ENCODE data around the gene PLPPR5.

PLPPR5 gene

DNA sequence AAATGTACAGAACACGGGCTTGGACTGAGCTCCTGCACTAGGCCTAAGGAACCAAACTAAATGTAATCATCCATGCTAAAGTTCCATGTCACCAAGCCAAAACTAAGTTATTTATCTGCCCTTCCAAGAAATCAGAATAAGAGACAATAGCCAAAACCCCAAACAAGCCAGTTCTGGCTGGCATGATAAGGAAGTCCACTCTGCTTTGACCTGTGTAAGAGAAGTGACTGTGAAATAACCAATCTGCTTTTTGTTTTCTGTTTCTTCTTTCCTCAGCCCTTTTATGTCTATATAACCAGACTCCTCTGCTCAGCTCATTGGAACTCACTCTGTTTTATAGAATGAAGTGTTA is 15.1 kb downstream of the PLPPR5 start:
- TF ChIP-seq, protein P1, sequence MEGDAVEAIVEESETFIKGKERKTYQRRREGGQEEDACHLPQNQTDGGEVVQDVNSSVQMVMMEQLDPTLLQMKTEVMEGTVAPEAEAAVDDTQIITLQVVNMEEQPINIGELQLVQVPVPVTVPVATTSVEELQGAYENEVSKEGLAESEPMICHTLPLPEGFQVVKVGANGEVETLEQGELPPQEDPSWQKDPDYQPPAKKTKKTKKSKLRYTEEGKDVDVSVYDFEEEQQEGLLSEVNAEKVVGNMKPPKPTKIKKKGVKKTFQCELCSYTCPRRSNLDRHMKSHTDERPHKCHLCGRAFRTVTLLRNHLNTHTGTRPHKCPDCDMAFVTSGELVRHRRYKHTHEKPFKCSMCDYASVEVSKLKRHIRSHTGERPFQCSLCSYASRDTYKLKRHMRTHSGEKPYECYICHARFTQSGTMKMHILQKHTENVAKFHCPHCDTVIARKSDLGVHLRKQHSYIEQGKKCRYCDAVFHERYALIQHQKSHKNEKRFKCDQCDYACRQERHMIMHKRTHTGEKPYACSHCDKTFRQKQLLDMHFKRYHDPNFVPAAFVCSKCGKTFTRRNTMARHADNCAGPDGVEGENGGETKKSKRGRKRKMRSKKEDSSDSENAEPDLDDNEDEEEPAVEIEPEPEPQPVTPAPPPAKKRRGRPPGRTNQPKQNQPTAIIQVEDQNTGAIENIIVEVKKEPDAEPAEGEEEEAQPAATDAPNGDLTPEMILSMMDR (conservative IDR thresholded peaks at IDR 0.05; ENCODE audit: low read depth, low read length) = no peak
- DNase-seq (ENCODE audit: low read depth) = no peak

DNA sequence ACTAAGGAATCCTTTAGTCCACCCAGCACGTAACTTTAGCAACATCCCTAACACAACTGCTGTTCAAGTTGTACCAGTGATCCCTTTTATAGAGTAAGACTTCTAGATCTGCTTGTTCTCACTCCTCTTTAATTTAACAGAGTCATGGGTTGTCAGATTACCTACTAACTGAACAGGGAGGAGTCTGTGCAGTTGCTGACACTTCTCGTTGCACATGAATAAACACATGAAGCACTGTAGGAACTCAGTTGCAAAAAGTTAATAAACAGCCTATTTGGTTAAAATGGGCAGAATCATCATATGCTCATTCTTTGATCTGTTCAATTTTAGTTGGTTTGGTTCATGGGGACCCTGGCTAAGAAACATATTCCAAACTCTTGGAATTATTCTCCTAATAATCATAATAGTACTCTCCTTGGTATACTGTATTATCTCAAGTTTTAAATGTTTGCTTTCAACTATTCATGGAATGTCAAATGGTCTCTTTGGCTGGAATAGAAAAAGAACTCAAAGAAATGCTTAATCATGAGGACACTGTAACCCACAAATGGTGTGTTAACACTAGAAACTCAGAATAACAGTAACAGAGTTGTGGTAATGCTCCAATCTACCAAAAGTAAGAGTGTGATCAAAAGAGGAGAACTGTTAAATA is 15.6 kb downstream of the PLPPR5 start:
- TF ChIP-seq, protein P1 (conservative IDR thresholded peaks at IDR 0.05; ENCODE audit: low read depth, low read length) = no peak
- DNase-seq (ENCODE audit: low read depth) = no peak
- no peak overlapping the region for H3K4me3 ChIP-seq (ENCODE audit: low read length)

More for the DNA sequence above, 15.1 kb downstream of the PLPPR5 start:
- H3K4me3 ChIP-seq (ENCODE audit: low read length) = no peak overlapping the region

DNA sequence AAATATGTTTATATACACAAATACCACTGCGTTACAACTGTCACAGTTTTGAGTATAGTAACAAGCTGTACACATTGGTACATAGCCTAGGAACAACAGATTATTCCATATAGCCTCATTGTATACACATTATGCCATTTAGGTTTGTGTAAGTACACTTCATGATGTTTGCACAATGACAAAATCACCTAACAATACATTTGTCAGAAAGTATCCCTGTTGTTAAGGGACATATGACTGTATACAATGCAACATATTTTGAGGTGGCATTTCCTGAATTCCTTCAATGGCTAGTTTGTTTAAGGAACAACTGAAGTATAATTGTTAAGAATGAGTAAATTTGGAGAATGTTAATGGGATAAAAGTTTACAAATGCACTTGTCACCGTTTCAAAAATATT is 19.0 kb downstream of the PLPPR5 start:
- TF ChIP-seq, protein P1 (conservative IDR thresholded peaks at IDR 0.05; ENCODE audit: low read depth, low read length) = no peak
- no peak for DNase-seq (ENCODE audit: low read depth)
- no peak overlapping the region for H3K4me3 ChIP-seq (ENCODE audit: low read length)

DNA sequence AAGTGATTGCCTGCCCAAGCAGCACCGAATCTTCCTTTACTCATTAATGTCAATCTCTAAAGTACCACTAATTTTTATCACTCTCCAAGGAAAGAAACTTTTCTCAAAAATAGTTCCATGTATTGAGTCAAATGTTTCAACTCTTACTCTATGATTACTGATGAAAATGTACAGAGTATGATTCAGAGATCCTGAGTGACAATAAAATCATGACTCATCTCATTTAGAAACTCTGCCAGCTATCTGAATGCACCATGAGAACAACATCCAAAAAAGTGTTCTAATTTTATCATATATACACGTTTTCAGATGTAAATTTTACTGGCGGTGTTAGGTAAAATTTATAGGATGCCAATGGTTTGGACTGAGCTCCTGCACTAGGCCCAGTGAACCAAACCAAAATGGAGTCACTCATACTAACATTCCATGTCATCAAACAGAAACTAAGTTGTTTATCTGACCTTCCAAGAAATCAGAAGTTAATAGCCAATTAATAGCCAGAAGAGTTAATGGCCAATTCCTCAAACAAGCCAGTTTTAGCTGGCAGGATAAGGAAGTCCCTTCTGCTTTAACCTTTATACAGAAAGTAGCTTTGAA is 22.6 kb downstream of the PLPPR5 start:
- no peak for DNase-seq (ENCODE audit: low read depth)
- H3K4me3 ChIP-seq (ENCODE audit: low read length) = no peak overlapping the region
- TF ChIP-seq, protein P1 (conservative IDR thresholded peaks at IDR 0.05; ENCODE audit: low read depth, low read length) = no peak

DNA sequence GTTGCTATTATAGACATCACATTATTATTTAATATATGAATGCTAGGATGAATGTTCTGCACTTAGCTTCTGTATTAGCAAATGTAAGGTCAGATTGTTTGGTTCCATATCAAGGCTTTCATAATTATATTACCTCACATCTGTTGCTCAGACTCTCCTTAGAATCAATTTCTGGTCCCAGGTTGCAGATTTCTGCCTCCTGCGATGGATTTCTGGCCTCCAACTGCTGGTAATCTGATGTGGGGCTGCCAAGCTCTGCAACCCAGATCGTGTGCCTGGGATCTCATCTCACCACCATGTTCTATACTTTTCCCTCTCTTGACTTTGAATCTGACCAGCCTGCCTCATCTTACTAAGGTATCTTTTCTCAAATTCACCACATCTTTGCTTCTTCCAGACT is 25.2 kb downstream of the PLPPR5 start:
- no peak for DNase-seq (ENCODE audit: low read depth)
- no peak overlapping the region for H3K4me3 ChIP-seq (ENCODE audit: low read length)
- TF ChIP-seq, protein P1 (conservative IDR thresholded peaks at IDR 0.05; ENCODE audit: low read depth, low read length) = no peak

DNA sequence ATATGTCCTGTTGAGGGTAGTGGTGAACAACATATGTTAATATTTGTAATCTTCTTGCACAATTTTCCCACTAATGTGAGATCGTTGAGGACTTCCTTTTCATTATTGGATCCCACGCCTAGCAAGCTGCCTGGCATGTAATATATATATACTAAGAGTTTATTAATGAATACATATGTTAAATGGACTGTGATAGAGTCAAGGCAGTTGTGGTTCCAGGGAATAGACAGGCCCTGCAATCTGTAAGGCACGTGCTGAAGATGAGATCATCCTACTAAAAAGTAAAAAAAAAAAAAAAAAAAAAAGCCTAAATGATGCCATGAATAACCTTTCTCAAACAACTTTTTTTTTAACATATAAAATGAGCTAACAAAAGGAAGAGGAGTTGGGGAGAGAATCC is 28.9 kb downstream of the PLPPR5 start:
- TF ChIP-seq, protein P1 (conservative IDR thresholded peaks at IDR 0.05; ENCODE audit: low read depth, low read length) = no peak
- no peak for DNase-seq (ENCODE audit: low read depth)
- no peak overlapping the region for H3K4me3 ChIP-seq (ENCODE audit: low read length)

DNA sequence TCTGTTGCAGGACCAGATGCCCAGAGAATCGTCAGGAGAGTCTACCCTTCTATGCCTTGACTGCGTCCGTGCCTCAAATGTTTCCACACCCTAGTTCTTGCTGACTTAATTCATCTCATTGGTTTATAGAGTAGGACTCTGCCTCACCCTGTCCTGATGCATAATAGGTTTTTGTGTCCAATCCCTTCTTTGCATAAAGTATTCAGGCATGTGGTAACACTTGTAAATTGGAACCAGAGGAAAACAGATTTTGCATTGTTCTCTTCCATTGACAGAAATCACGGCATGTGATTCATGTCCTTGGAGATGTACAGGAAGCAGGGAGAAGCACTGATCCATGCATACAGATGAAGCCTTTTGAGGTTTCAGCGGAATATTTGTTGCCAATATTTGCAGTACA is 29.5 kb downstream of the PLPPR5 start:
- DNase-seq (ENCODE audit: low read depth) = no peak
- no peak overlapping the region for H3K4me3 ChIP-seq (ENCODE audit: low read length)
- TF ChIP-seq, protein P1 (conservative IDR thresholded peaks at IDR 0.05; ENCODE audit: low read depth, low read length) = no peak
